NCI-H1694 (cell line): ENCODE measurements around the gene CPLX1.

Experiments used
- DNase-seq: peaks from one replicate; lab custom pipeline; 2025; lab: John Stamatoyannopoulos, UW

Gene CPLX1

GRCh38 chr4:825971-826330, at the start of gene CPLX1:
CPLX1 (minus strand) TSS chr4:826129; CDS start chr4:824522, 1,607 bp downstream.
- no peak for DNase-seq

DNA sequence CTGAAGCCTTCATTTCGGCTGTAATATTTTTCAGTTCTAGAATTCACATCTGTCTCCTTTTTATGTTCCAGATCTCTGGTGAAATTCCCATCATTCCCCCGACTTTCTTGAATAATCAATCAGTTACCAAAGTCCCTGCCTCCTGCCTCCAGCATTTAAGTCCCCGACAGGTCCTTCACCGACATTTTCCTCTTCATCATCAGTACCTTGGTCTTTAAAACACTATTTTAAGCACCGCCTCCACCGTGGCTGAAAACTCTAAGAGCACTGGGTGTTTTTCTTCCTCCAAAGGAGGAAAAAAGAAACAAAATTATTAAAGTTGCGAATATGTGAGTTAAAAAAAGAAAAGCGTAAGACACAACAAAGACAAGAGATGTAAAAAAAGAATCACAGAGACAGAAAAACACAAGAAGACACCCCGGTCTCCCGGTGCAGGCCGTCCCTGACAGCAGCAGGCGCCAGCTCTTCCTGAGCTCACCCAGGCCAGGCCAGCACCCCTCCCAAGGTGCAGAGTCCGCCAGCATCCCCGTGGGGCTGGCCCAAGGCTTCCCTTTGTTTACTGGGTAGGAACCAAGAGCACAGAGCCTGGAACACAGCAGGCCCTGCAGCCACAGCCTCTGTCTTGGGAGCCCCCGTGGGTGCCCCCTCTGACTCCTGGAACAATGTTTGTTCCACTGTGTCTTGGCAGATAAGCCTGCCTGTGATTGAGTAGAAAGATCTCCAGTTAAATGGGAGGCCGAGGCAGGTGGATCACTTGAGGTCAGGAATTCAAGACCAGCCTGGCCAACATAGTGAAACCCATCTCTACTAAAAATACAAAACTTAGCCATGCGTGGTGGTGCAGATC, 49.3 kb upstream of the CPLX1 start:
- no peak for DNase-seq

- DNase-seq = no peak
Observed at GRCh38 chr4:874056-874455, 48.1 kb upstream of the CPLX1 start.

DNA sequence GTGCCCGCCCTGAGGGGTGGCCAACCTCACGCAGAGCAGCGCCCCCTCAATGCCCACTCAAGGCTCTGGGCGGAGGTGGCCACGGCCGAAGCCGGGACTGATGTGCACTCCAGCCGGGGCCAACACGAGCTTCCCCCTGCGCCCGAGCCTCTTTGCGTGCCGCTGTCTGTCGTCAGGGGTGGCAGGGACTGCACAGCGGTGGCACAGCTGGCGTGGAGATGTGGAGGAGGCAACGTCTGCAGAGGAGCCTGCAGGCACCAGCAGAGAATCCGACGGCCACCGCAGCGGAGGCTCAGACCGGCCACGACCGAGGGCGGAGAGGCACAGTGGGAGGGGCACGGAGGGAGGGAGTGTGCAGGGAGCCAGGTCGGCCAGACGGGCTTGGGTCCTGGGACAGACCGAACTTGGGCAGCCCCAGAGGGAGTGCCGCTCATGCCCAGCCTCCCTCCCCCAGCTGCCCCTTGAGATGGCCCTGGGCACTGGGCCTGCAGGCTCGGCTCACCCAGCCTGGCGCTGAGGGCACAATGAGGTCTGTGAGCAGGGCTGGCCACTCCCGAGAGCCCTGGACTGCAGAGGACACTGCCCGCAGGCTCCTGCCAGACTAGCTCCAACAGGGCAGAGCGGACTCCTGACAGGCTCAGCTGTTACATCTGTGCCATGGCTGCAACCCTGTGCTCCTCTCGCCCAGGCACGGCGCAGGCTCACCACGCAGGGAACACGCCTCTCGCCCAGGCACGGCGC, 46.5 kb upstream of the CPLX1 start:
- no peak for DNase-seq

- DNase-seq = no peak
Observed at GRCh38 chr4:871484-871883, 45.6 kb upstream of the CPLX1 start.

- DNase-seq = no peak
Observed at GRCh38 chr4:870951-871350, 45.0 kb upstream of the CPLX1 start.

- DNase-seq = no peak
Observed at GRCh38 chr4:869776-870175, 43.8 kb upstream of the CPLX1 start.

GRCh38 chr4:868421-868820, 42.5 kb upstream of the CPLX1 start:
- no peak for DNase-seq

DNA sequence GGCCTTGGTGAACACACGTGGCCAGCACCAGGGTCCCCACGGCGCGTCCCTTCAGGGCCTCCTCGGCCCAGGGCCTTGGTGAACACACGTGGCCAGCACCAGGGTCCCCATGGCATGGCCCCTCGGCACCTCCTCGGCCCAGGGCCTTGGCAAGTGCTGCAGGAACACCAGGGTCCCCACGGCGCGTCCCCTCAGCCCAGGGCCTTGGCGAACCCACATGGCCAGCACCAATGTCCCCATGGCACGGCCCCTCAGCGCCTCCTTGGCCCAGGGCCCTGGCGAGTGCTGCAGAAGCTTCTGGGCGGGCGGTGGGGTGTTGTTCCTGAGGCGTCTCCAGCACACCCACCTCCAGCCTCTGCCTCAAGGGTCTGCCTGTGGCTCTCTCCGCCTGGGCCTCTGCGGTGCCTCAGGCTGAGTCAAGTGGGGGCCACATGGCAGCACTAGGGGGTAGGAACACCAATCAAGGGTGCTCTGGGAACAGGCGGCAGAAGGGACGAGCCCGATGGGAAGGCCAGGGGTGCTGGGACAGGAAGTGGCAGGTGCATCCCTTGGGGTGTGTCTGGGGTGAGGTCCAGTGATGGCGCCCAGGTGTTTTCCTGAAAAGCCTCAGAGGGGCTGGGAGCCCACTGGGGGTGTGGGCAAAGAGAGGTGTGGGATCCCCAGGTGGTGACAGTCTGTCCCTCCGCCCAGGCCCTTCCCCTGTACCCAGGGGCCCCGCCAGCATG, 41.8 kb upstream of the CPLX1 start:
- no peak for DNase-seq

GRCh38 chr4:866761-867390, 40.9 kb upstream of the CPLX1 start:
- no peak for DNase-seq

DNA sequence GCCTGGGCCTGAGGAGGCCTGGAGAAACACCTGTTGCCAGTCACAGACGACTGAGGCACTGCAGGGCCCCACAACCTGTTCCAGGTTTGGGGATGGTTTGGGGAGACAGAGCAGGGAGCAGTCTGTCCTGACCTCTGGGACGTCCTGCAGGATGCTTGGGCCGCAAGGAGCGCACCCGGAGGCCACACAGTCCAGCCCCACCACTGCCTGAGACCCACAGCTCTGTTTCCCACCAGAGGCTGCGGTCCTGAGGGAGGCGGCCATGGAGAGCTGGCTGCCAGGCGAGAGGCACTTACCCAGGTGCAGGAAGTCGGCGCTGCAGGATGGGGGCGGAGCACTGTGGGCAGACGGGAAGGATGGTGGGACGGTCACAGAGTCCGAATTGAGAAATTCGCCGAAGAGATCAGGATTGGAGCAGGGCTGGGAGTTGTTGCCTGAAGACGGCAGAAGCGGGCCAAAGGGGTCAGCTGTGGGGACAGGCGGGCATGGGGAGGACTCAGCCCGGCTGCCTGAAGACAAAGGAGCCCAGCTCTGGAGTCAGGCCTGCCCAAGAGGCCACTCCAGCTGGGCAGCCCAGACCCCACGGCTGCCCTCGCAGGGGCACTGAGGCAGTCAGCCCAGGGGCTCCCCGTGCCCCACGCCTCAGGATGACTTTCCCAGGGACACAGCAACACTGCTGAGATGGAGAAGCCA, 40.3 kb upstream of the CPLX1 start:
- DNase-seq = no peak

- no peak for DNase-seq
Observed at GRCh38 chr4:865572-865971, 39.6 kb upstream of the CPLX1 start.

DNA sequence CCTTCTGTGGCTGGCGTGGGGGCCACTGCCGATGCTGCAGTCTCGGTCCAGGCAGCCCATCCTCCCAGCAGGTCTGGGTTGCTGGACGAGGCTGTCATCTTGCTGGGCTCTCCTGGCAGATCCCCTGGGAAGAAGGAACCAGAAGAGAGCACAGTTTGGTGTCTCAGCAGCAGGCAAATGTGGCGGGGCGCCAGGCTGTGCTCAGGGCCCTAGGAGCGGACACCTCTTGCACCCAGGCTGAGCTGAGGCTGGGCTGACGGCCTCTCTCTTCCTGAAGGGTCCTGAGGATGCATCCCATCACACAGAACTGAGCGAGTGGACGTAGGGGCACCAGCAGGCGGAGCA, 39.2 kb upstream of the CPLX1 start:
- DNase-seq = no peak

DNA sequence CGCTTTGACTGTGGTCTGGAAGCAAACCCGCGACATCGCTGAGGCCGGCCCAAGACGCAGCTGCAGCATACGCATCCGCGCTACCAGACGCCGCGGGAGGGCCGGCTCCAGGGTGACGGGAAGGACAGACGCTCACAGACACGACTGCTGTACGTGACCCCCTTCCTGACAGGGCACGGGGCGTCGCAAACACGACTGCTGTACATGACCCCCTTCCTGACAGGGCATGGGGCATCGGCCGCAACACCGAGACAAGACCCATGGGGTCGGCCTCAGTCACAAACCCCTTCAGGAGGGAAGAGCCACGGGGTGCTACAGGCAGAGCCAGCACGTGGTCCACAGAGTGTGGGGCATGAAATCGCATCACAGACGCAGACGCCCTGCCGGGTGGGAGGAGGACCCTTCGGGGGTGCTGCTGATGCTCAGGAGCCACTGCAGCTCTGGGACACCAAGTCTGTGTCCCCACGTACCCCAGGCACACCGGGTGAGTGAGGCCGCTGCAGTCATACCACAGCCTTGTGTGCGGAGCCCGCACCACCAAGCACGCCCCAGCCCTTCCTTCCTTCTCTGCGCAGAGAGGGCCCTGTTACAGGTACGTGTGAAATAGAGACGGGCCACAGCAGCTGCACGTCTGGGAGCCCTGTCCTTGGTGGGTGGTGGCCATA, 38.7 kb upstream of the CPLX1 start:
- DNase-seq = no peak

DNA sequence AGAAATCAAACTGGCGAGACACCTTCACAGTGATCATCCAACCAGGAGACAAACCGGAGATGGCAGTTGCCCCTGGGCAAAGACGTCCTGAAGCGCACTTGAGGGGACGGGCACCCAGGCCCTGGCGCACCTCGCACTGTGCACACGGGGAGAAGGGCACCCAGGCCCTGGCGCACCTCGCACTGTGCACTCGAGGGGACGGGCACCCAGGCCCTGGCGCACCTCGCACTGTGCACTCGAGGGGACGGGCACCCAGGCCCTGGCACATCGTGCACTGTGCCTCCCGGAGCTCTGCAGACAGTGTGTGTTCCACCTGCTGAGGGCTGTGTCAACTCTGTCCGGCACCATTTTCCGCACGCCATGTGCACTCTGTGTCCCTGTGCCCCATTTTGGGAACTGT, 34.6 kb upstream of the CPLX1 start:
- no peak for DNase-seq

GRCh38 chr4:859496-859895, 33.6 kb upstream of the CPLX1 start:
- DNase-seq = no peak

DNA sequence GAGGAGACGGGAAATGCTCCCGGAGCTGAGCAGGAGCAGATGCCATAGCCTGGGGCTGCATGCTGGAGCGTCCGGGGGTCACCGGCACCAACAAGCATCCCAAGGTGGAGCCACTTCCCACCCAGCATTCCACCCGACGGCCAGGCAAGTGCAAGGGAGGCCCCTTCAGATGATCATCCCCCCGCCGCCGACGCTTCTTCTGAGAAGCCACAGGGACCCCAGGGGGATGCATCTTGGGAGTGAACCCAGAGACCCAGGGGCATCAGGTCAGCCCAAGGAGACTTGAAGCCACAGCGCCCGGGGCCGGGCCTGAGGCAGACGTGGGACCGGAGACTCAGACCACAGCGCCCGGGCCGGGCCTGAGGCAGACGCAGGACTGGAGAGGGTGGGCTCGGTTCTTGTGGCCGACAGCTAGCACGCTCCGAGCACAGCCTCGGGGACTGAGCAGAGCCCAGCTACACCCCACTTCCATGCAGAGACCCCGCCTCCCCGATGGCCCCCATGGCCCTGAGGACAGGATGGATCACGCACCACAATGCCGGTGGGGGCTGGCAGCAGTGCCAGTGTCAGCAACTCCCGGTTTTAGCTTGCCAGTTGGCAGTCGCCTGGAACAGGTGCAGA, 33.0 kb upstream of the CPLX1 start:
- no peak for DNase-seq

- DNase-seq = no peak
Observed at GRCh38 chr4:858041-858481, 32.1 kb upstream of the CPLX1 start.

DNA sequence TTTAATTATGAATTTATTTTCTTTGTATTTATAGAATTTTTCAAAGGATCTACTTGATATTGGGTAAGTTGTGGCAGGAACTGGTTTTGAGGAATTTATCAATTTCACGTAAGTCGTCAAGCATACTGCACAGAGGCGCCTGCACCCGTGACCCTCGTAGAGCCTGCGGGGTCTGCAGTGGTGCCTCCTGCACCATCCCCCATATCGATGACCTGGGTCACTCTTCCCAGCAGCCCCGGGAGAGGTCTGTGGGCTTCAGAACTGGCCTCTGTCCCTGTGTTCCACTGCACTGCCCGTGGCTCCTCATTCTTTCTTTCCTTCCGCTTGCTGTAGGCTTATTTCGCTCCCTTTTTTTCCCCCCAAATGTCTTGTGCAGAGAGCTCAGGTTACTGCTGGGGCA, 31.5 kb upstream of the CPLX1 start:
- DNase-seq = no peak

GRCh38 chr4:856225-856901, 30.4 kb upstream of the CPLX1 start:
- no peak for DNase-seq
